Umbilical cord (tissue), 2 donors: ENCODE data around the gene AHNAK. TPM values are rescaled to one million over a fixed set of nuclear protein-coding genes. Genes with fewer than 3 reads are reported as not detected.
A peak's percentile ranks its signal among the peaks of the same experiment; 100 is the strongest.

Experiments used
- DNase-seq: peaks from one replicate; pipeline ENCODE4 v3.0.0-alpha.2; 2015; ENCODE audit warnings: low spot score
- total RNA-seq: library from RNA; depleted of rRNA; stranded (reverse); fragments of >200 nt; gene quantifications from one replicate; pipeline ENCODE4 v1.2.3, GENCODE V29; 2014; ENCODE audit warnings: low replicate concordance; ENCODE audit not compliant: insufficient read depth

AHNAK gene
- total RNA-seq, 1 donor from 2014 or later, result 550 TPM

- peak; percentile 42 for DNase-seq
These were observed 49.3 kb downstream of the AHNAK start for GRCh38 chr11:62497132-62497801.

- no peak for DNase-seq
These were observed 49.9 kb downstream of the AHNAK start for GRCh38 chr11:62496676-62497075.

DNA sequence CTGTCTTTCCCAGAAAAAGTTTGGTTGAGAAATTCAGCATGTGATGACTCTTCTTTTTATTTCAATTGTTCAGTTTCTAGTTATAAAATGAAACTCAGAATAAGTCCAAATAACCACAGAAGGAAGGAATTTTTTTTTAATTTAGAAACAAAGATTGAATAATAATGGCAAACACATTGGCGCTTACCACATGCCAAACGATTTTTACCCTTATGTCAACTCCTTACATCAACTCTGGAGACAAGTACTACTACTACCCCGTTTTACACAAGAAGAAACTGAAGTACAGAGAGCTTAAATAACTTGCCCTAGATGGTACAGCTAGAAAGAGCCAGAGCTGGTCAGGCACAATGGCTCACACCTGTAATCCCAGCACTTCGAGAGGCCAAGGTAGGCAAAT, 52.4 kb downstream of the AHNAK start:
- DNase-seq, result no peak

- no peak for DNase-seq
These were observed 52.8 kb downstream of the AHNAK start for GRCh38 chr11:62493801-62494200.

GRCh38 chr11:62492586-62492985, 54.0 kb downstream of the AHNAK start:
- DNase-seq, result no peak

DNA sequence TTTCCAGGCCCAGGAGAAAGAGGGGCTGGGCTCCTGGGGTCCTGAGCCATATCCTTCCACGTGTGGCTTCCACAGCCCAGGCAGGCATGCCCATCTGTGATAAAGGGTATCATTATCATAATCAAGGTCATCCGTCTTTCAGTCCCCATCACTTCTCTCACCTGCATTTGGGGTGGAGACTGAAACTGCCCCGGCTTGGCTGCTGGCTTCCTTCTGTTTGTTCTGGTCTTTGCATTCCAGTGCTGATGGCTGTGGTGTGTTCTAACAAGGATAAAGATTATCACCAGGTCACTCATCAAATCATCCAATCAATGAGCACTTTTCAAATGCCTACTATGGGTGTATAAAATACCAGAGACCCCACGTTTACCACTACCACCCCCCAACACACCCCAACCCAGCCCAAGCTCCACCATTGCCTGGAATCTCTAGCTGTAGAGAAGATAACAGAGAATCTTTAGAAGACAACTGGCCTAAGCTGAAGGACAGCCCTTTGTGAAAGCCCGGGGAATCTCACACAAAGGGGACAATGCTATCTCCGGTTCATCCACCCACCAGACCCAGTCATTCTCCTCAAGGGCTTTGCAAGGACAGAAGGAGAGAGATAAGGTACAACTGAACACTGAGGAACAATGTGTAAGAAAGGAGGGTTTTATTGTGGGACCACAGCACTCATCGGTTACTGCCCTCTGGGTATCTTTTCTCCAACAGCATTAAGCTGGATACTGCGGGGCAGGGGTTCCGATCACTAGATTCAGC, 54.9 kb downstream of the AHNAK start:
- DNase-seq, result no peak

DNA sequence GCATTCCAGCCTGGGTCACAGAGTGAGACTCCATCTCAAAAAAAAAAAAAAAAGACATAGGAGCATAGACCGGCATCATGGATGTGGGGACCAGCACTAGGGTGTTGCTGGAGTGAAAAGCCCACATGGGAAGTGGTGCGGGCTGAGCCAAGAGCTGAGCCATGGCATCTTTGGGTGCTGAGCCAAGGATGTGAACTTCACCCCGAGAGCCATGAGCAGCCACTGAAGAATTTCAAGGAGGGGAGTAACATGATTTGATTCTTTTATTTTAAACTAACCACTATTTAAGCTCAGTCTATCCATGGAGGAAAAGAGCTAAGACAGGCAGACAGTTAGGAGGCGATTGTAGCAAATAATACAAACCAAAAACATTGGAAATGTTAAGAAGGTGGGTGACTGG, 57.4 kb downstream of the AHNAK start:
- DNase-seq, result no peak

DNA sequence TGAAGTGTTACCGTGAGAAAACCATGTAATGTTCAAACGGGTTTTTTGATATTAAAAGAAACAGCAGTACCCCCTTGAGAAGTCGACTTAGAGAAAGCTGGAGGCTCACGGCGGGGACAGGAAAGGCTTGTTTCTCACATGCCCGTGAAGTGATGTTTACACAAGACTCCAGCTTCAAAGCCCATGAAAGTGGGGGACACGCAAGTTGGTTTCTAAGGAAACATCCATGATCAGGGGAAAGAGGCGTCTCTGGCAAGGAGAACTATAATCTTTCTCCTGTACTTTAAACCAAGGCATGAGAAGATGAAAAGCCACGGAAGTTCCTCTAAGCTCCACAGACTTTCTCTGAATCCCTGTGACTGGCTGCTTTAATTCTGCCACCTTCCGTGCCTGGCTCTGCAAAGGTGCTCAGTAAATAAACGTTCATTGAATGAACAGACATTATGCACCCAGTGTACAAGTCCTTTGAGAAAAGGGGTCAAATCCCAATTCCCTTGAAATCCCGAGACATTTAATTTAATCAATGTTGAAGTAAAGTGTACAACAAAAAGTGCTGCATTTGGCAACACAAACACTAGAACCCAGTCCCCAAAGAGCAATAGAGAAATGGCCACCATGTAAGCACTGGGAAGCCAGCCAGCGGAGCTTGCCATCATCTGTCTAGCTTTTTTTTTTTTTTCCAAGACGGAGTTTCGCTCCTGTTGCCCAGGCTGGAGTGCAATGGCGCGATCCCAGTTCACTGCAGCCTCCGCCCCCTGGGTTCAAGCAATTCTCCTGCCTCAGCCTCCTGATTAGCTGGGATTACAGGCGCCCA, 58.7 kb downstream of the AHNAK start:
- DNase-seq, result peak; percentile 72

DNA sequence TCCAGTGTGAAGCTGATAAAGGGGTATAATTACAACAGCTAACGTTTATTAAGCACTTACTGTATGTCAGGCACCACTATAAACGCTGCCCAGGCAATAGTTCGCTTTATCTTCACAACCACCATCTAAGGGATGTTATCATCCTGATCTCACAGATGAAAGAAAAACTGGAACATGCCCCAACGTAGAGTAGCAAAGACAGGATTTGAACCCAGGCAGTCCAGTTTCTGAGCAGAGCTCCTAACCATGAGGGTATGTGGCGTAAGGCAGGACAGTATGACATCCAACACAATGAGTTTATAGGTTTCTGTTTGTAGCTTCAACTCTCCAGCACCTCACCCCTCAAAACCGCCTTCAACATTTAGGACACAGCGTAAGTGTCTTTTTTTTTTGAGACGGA, 59.5 kb downstream of the AHNAK start:
- no peak for DNase-seq

DNA sequence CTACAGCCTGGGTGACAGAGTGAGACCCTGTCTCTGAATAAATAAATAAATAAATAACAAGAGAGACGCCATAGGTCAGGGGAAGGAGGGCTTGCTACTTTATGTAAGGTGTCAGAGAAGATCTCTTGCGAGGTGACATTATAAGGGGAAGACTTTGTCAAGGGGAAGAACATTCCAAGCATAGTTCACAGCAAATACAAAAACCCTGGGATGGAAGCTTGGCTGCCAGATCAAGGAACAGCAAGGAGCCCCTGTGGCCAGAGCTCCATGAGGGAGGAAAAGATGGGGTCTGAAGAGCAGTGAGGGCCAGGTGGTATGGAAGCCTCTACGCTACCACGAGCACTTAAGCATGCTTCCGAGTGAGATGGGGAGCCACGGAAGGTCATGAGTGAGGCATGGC, 62.3 kb downstream of the AHNAK start:
- DNase-seq, result no peak

DNA sequence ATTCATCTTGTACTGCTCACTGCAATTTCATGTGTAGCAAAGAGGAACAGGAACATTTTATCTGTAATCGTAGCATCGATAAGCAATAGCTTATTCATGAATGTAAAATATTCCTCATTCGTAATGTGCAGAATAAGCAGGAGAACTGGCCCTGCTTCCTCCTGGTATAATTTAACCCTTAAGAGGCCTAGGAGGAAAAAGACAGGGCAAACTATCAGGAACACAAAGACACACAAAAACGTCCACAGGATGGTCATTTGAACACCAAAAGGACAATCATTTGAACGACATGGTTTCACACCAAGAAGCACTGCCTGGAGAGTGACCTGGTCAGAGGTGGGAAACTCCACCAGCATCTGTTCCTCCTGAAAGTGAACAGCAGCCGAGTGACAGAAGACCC, 63.9 kb downstream of the AHNAK start:
- DNase-seq, result no peak

DNA sequence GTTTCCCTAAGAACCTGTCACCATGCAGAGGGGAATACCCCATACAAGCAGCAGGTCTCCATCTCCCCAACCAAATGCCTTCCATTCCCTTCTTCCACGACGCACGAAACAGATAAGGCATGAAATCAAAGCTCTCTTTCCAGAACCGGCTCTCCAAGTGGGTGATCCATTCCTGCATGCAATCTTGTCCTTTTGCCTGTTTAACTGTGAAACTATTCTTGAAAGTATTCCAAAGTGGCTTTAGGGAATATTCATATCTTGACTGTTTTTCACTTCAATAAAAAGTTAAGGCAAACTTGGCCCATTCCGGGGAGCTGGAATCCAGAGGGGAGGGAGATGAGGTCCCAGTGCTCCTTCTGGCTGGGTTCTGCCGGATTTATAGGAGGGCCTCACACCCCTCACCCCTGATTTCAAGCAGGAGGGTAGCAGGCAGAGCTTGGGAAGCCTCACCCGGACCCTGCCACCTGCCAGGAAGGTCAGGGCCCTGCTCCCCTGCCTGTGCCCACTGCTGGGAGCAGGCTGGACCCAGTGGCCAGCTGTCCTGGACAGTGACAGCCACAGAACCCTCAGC, 66.9 kb downstream of the AHNAK start:
- peak; percentile 97 for DNase-seq

DNA sequence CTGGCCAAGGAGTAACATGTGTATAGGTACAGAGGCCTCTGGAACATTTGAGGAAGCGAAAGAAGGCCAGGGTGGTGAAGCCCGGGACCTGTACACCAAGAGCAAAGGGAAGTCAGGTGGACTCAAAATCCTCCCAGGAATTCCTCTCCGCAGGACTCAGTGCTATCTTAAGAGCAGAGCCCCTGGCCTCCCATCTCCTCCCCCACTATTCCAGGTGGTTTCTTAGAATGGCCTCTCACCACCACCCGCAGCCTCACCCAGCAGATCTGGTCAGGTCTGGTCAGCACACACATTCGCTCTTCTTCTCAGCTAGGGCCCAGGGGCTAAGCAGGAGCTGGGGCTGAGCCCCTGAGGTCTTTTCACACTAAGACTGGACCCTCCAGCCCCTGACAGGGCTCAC, 68.7 kb downstream of the AHNAK start:
- no peak for DNase-seq

- DNase-seq, result peak; percentile 98
These were observed 74.3 kb downstream of the AHNAK start for GRCh38 chr11:62472063-62472884.

GRCh38 chr11:62471603-62472002, 75.0 kb downstream of the AHNAK start:
- DNase-seq, result no peak

GRCh38 chr11:62468577-62468976, 78.0 kb downstream of the AHNAK start:
- peak; percentile 43 for DNase-seq

DNA sequence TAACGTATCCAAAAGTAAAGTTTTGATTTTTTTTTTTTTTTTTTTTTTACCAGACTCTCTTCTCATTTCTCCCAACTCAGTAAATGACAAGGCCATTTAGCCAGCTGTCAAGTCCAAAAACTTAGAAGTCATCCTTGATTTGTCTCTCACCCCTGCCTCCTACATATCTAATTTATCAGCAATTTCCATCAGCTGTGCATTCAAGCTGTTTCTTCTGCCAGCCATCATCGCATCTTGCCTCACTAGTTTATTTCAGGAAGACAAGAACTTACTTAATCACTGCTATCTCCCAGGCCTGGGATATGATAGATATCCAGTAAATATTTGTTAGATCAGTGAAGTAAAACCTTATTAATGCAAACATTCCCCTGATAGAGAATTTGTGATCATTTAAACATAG, 80.2 kb downstream of the AHNAK start:
- DNase-seq, result peak; percentile 42

DNA sequence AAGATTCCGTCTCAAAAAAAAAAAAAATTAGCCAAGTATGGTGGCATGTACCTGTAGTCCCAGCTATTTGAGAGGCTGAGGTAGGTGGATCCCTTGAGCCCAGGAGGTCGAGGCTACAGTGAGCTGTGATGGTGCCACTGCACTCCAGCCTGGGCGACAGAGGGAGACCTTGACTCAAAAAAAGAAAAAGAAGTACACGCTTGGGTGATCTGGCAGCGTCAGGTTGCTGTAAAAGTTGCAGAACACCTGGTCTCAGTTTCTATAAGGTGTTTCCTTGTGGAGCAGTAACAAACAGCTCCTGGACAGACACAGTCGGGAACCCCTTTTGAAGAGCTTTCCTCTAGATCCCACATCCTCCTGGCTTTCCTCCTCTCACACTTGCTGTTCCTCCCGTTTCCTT, 82.0 kb downstream of the AHNAK start:
- DNase-seq, result no peak

- DNase-seq, result no peak
These were observed 83.5 kb downstream of the AHNAK start for GRCh38 chr11:62463121-62463542.

GRCh38 chr11:62462508-62462892, 84.1 kb downstream of the AHNAK start:
- no peak for DNase-seq
